Epidermal melanocyte (primary cell): ENCODE results near the gene FAM83F.

Experiments
- DNase-seq: peaks from one replicate; pipeline ENCODE4 v3.0.0; 2011; ENCODE audit warnings: low spot score; ENCODE audit not compliant: insufficient read length

Gene FAM83F

GRCh38 chr22:40056154-40056553 lies 61.4 kb downstream of the FAM83F start:
- no peak for DNase-seq

GRCh38 chr22:40056559-40056958 lies 61.8 kb downstream of the FAM83F start:
- no peak for DNase-seq

GRCh38 chr22:40057652-40058051 lies 62.9 kb downstream of the FAM83F start:
- no peak for DNase-seq

GRCh38 chr22:40058265-40058664 lies 63.5 kb downstream of the FAM83F start:
- no peak for DNase-seq

- DNase-seq = no peak
Measured at GRCh38 chr22:40065981-40066380, 71.2 kb downstream of the FAM83F start.

- DNase-seq = no peak
Measured at GRCh38 chr22:40067639-40068038, 72.9 kb downstream of the FAM83F start.

- no peak for DNase-seq
Measured at GRCh38 chr22:40070701-40071100, 75.9 kb downstream of the FAM83F start.

GRCh38 chr22:40071720-40072119 lies 77.0 kb downstream of the FAM83F start:
- DNase-seq = no peak

- no peak for DNase-seq
Measured at GRCh38 chr22:40076702-40077645, 82.2 kb downstream of the FAM83F start.

- DNase-seq = no peak
Measured at GRCh38 chr22:40077646-40078016, 82.9 kb downstream of the FAM83F start.

GRCh38 chr22:40081662-40082061 lies 86.9 kb downstream of the FAM83F start:
- DNase-seq = no peak

GRCh38 chr22:40082184-40082583 lies 87.4 kb downstream of the FAM83F start:
- no peak for DNase-seq

GRCh38 chr22:40083794-40084193 lies 89.0 kb downstream of the FAM83F start:
- no peak for DNase-seq

- no peak for DNase-seq
Measured at GRCh38 chr22:40084246-40084645, 89.5 kb downstream of the FAM83F start.

GRCh38 chr22:40088818-40089217 lies 94.1 kb downstream of the FAM83F start:
- no peak for DNase-seq
